IPS-20b (cell line): ENCODE results near the gene DNAJB8.

Experiments
- H3K27ac ChIP-seq: one replicate; pipeline ENCODE4 v1.5.1; 2013; ENCODE audit warnings: low read length
- H3K27me3 ChIP-seq: 2 replicates; pipeline ENCODE4 v1.6.1; 2013; ENCODE audit warnings: mild to moderate bottlenecking, low read length, inconsistent platforms; ENCODE audit not compliant: insufficient read depth
- H3K36me3 ChIP-seq: 2 replicates; pipeline ENCODE4 v1.6.1; 2013; ENCODE audit warnings: low read depth, mild to moderate bottlenecking, inconsistent platforms, low read length, moderate library complexity; ENCODE audit not compliant: insufficient read depth
- H3K4me1 ChIP-seq: 2 replicates; pipeline ENCODE4 v1.6.1; 2013; ENCODE audit warnings: mild to moderate bottlenecking, control low read depth, inconsistent platforms, low read length, moderate library complexity; ENCODE audit not compliant: insufficient read depth
- H3K4me3 ChIP-seq: 2 replicates; pipeline ENCODE4 v1.5.1; 2013; ENCODE audit warnings: mild to moderate bottlenecking, low read length, inconsistent platforms
- H3K9ac ChIP-seq: 2 replicates; pipeline ENCODE4 v1.6.1; 2013; ENCODE audit warnings: low read depth, mild to moderate bottlenecking, inconsistent platforms, low read length, moderate library complexity
- H3K9me3 ChIP-seq: 2 replicates; pipeline ENCODE4 v1.6.1; 2013; ENCODE audit warnings: mild to moderate bottlenecking, low read depth, low read length, inconsistent platforms; ENCODE audit not compliant: insufficient read depth

DNAJB8 gene

DNA sequence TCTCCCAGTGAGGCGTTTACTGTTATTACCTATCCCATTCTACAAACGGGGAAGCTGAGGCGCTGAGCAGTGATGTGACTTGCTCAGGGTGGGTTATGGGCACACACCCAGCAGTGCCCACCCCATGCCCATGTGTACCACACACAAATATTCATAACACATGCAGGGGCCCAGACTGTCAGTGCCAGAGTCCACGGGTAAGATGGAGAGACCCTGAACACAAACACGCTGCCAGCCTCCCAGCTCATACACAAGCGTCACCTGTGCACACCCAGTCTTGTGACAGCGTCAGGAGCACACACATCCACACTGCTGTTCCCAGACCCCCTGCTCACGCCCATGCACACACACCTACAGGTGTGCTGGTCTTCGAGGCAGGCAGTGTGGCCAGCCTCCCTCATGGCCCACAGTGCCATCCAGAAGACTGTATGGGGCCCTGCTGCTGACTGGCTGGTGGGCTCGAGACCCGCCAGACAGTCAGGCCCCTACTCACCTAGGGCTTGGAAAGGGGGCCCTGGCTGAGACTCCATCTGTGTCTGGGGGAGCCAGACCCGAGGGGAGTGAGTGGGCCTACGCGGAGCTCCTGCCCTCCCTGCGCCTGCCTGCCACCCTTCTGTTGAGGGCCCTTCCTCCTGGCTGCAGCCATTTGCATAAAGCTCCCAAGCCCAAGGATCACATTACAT is 39.4 kb downstream of the DNAJB8 start:
- H3K36me3 ChIP-seq = no peaks in the 10 kb centered on the region
- H3K9me3 ChIP-seq = no peaks in the 10 kb centered on the region
- no peak overlapping the region for H3K9ac ChIP-seq
- no peak overlapping the region for H3K27ac ChIP-seq
- peaks cover 82% of the 10 kb centered on the region for H3K27me3 ChIP-seq
- H3K4me1 ChIP-seq = no peaks in the 10 kb centered on the region
- H3K4me3 ChIP-seq = no peak overlapping the region

DNA sequence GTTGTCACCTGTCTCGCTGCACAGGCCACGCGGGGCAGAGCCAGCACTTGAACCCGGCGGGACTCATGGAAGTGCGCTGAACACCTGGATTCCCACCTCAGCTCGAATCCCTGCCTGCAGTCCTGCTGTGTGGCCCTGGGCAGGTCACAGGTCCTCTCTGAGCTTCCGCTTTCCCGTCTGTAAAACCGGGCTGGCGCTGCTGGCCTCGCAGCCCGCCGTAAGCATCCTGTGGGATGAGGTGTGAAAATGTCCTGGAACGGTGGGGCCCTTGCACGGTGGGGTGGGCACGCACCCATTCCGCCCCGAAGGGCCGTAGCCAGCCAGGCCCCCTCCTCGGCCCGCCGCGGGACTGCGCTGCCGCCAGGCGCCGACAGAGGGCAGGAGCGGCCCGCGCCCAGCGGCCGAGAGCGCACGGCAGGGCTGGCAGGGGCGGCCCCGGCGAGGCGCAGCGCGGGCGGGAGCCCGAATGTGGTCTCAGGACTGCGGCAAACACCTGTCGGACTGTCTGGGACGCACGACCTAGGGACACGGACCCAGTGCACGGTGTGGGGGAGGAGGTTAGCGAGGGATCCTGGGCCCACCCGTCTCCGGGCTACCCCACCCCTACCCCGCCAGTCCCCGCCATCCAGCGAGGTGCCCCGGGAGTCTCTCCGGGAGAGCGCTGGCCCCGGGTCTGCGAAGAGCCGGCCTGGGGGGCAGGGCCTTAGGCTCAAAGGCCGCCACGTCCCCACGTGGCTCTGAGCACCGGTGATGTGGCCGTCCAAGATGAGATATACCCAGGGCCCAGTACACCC is 40.4 kb downstream of the DNAJB8 start:
- Histone ChIP-seq H3K36me3 (no peaks in the 10 kb centered on the region), H3K27ac (no peak overlapping the region), H3K4me3 (peak overlapping the region; percentile 47; the same call in 1 of the 2 replicates), H3K9me3 (no peaks in the 10 kb centered on the region), H3K9ac (no peak overlapping the region), H3K27me3 (peaks cover 72% of the 10 kb centered on the region), H3K4me1 (no peaks in the 10 kb centered on the region)

DNA sequence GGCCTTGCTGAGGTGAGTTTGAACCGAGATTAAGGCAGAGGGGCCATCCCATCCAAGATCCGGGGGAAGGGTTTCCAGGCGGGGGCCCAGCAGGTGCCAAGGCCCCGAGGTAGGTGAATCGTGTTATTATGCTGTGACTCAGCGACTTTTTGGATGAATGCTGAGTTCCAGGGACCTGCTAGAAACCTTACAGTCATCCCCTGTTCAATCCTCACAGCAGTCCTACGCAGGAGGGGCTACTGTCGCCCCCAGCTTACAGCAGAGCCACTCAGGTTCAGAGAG is 40.9 kb downstream of the DNAJB8 start:
- Histone ChIP-seq H3K27me3 (peaks cover 67% of the 10 kb centered on the region), H3K27ac (no peak overlapping the region), H3K9ac (no peak overlapping the region), H3K9me3 (no peaks in the 10 kb centered on the region), H3K4me1 (no peaks in the 10 kb centered on the region), H3K4me3 (no peak overlapping the region; the same call in 1 of the 2 replicates), H3K36me3 (no peaks in the 10 kb centered on the region)

DNA sequence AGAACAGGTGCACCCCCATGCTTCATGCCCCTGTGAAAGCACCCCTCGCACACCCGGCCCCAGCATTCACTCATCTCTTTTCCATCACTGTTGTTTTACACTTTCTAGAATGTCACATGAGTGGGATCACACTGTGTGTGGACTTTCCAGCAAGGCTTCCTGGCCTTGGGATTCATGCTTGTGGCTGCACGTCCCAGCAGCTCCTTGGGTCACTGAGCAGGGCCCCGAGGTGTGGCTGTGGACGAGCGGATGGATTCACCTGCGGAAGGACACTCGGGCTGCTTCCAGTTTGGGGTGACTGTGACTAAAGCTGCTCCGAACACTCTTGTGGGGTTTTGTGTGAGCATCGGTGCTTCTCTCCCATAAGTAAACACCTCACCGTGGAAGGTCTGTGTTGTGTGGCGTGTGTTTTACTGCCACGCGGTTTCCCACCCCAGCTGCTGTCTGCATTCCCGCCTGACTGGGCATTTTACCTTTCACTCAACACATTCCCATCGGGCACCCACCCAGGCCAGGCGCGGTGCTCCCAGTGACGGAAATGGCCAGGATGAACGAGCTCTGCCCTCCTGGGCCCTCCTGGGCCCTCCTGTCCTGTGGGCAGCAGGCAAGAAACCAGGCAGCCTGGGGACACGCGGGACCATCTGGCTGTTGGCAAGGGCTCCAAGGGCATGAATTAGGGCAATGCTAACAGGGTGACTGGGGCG is 41.4 kb downstream of the DNAJB8 start:
- Histone ChIP-seq H3K4me3 (no peak overlapping the region), H3K9ac (no peak overlapping the region), H3K4me1 (no peaks in the 10 kb centered on the region), H3K9me3 (no peaks in the 10 kb centered on the region), H3K27me3 (peaks cover 62% of the 10 kb centered on the region), H3K36me3 (no peaks in the 10 kb centered on the region), H3K27ac (no peak overlapping the region)

DNA sequence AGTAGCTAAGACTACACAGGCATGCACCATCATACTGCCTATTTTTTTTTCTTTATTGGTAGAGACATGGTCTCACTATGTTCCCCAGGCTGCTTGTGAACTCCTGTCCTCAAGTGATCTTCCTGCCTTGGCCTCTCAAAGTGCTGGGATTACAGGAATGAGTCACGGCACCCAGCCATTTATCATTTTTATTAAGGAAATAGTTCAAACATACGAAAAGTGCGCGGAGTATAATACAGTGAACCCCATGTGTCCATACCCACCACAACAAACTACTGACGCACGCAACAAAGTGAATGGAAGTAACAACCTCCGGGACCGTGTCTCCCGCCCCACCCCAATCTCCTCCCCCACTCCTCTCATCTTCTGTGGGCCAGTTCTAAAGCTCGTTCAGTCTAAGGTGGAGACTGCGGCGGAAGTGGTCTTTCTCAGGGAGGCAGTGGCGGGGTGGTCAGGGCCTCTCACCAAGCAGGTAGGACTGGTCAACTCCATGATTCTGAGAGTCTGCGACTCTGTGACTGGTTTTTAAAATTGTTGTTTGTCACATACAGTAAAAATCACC is 42.1 kb downstream of the DNAJB8 start:
- no peak overlapping the region for H3K9ac ChIP-seq
- no peak overlapping the region for H3K4me3 ChIP-seq
- H3K9me3 ChIP-seq = no peaks in the 10 kb centered on the region
- no peak overlapping the region for H3K27ac ChIP-seq
- no peaks in the 10 kb centered on the region for H3K4me1 ChIP-seq
- H3K36me3 ChIP-seq = no peaks in the 10 kb centered on the region
- H3K27me3 ChIP-seq = peaks cover 55% of the 10 kb centered on the region

DNA sequence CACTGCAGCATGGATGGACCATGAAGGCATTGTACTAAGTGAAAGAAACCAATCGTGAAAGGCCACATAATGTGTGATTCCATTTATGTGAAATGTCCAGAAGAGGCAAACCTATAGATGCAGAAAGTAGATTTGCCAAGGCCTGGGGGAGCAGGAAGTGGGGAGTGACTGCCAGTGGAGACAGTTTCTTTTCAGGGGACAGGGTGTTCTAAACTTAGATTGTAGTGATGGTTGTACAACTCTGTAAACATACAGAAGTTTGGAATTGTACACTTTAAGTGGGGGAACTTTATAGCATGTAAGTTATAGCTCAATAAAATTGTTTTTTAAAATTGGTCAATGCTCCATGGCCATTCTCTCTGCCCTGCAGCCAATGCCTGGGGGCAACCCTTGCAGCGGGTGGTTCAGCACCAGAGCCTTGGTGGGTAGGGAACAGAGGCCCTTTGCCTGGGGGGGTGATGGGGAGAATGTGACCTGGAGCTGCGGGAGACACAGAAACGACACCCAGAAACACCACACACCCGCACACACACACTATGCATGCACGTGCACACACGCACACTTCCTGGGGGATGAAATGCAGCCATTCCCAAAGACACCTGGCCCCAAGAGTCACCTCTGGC is 43.1 kb downstream of the DNAJB8 start:
- Histone ChIP-seq H3K27me3 (peaks cover 46% of the 10 kb centered on the region), H3K4me3 (no peak overlapping the region), H3K4me1 (no peaks in the 10 kb centered on the region), H3K9ac (no peak overlapping the region), H3K9me3 (no peaks in the 10 kb centered on the region), H3K36me3 (no peaks in the 10 kb centered on the region), H3K27ac (no peak overlapping the region)

DNA sequence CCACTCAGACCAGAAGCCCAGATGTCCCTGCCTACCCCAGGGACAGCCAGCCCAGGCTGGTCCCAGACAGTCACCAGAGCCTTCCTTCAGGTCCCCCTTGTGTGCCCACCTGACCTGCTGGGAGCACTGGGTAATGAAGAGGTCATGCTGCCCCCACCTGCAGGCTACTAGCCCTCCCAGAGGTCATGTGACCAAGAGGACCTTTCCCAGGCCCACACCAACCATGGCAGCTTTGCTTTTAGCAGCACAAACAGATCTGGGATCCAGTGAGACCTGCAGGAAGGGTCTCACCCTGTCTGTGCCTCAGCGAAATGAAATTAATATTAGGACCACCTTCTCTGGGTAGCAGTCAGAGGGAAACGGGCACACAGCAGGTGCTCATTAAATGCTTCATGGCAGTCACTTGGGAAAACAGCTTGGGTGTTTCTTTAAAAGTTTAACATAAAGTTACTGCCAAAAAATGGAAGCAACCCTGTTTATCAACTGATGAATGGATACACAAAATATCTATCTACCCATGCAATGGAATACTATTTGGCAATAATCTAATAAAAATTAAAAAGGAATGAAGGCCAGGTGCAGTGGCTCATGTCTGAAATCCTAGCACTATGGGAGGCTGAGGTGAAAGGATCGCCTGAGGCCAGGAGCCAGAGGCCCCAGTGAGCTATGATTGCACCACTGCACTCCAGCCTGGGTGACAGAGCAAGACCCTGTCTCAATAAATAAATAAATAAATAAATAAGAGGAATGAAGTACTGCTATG is 43.7 kb downstream of the DNAJB8 start:
- Histone ChIP-seq H3K4me3 (no peak overlapping the region), H3K9me3 (no peaks in the 10 kb centered on the region), H3K9ac (no peak overlapping the region), H3K27me3 (peaks cover 39% of the 10 kb centered on the region), H3K27ac (no peak overlapping the region), H3K36me3 (no peaks in the 10 kb centered on the region), H3K4me1 (no peaks in the 10 kb centered on the region)

DNA sequence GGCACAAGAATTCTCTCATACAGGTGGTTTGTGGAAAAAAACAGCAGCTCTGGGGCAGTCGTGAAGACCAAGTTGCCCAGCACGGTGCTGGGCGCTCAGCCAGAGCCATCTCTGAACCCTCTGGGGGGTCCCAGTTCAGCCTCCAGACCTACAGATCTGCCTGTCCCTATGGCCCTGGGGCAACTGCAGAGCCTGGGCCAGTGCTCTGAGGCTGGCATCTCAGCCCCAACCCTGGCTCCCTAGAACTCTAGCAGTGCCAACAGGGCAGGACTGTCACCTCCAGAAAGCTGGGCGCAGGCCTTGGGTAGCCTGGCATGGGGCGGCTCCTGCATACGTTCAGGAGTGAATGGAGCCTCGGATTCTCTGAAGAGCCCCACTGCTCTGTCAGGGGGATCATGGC is 44.7 kb downstream of the DNAJB8 start:
- Histone ChIP-seq H3K9ac (no peak overlapping the region), H3K27me3 (peaks cover 29% of the 10 kb centered on the region), H3K27ac (no peak overlapping the region), H3K36me3 (no peaks in the 10 kb centered on the region), H3K4me3 (no peak overlapping the region), H3K4me1 (no peaks in the 10 kb centered on the region), H3K9me3 (no peaks in the 10 kb centered on the region)

DNA sequence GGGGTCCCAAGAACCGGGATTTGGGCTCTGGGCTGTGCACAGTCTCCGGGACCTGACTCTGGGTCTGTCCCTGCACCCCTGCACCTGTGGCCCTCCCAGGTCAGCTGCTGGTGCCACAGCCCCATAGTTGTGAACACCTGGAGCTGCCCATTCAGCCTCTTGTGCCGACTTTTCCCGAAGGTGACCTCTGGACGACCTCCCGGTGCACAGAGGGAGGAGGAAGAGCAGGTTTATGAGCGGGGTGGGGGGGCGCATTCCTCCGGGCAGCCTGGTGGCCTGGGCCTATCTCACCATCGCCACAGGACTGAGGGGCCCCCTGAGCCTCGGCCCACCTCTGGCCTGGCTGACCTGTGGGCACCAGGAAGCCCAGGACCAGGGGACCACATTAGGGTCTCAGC is 45.3 kb downstream of the DNAJB8 start:
- Histone ChIP-seq H3K27ac (no peak overlapping the region), H3K36me3 (no peaks in the 10 kb centered on the region), H3K4me1 (no peaks in the 10 kb centered on the region), H3K4me3 (no peak overlapping the region), H3K27me3 (peaks cover 24% of the 10 kb centered on the region), H3K9ac (no peak overlapping the region), H3K9me3 (no peaks in the 10 kb centered on the region)

DNA sequence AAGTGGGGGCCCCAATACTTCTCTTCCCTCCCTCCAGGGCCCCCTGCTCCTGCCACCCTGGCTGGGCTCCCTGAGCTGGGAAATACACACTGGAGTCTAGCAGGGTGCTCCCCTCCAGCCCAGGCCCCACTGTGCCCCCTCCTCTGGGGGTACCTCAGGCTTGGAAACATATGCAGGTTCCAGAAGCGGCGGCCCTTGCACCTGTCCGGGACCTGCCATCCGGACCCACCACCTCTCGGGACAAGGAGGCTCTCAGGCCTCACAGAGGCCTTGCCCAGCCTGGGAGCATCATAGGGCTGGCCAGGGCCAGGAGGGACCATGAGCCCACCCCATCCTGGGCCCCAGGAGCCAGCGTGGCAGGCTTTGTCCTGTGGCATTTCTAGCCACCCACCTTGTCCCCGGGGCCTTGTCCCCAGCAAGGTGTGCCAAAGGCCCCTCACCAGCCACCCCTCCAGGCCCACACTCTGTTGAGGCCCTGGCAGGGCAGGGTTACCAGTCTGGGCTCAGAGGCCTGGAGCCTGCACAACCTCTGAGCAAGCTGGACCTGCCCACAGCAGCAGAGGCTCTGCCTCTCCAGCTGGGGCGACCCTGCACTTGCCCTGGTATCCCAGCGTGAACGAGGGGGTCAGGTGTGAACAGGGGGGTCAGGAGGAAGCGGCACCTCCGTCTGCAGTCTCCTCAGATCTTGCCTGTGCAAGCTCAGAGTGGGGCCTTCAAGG is 45.8 kb downstream of the DNAJB8 start:
- H3K4me1 ChIP-seq = no peaks in the 10 kb centered on the region
- H3K9me3 ChIP-seq = no peaks in the 10 kb centered on the region
- H3K27me3 ChIP-seq = peaks cover 18% of the 10 kb centered on the region
- no peak overlapping the region for H3K27ac ChIP-seq
- H3K9ac ChIP-seq = no peak overlapping the region
- no peaks in the 10 kb centered on the region for H3K36me3 ChIP-seq
- H3K4me3 ChIP-seq = no peak overlapping the region
